B cell (primary cell): Measurements from ENCODE around the gene PRDM5. TPM values are rescaled to one million over a fixed set of nuclear protein-coding genes. Genes with fewer than 3 reads are reported as not detected.
"Not testable (repeated sequence)": the region's sequence is repeated elsewhere in the genome, so short reads cannot be mapped to it uniquely, and the experiment has no call there.

ENCODE experiments used
- ATAC-seq: fragments of 200-7000 bp; cut with Tn5 transposase; one replicate; pipeline ENCODE4 v1.10.0; 2021; ENCODE audit warnings: low read depth, mild to moderate bottlenecking, moderate number of reproducible peaks, moderate library complexity
- CTCF ChIA-PET: fragments of 350-600 bp; sonication (Branson Sonifier 250); formaldehyde crosslinking; loops from one replicate; lab custom pipeline; 2021; ENCODE audit warnings: antibody characterized with exemption, inconsistent platforms; lab: Charles Lee
- POLR2A ChIA-PET: fragments of 350-600 bp; sonication (Branson Sonifier 250); formaldehyde crosslinking; loops from one replicate; lab custom pipeline; 2021; ENCODE audit warnings: antibody characterized with exemption; lab: Charles Lee
- DNase-seq: peaks from one replicate; pipeline ENCODE4 v3.0.0; 2013
- H2AFZ ChIP-seq: 2 replicates; pipeline ENCODE4 v1.6.1; 2012; ENCODE audit warnings: mild to moderate bottlenecking, low read depth, low read length; ENCODE audit not compliant: insufficient read depth, poor library complexity, severe bottlenecking
- H3K27ac ChIP-seq, 2 donors: 1 replicate in 1 of 2; 2 replicates in 1 of 2; pipeline ENCODE4 v1.5.1; 2012 to 2013; ENCODE audit warnings: low read length in 2 of 2, mild to moderate bottlenecking in 2 of 2, moderate library complexity in 1 of 2
- H3K27me3 ChIP-seq, 4 experiments: fragments of 200-600 bp in 1 of 4; sonication (generic) in 1 of 4; replicated peaks in 1 of 4; 1 replicate in 2 of 4; 2 replicates in 2 of 4; pipeline versions ENCODE4 v1.6.1 to v1.7.0; 2013 to 2016; ENCODE audit warnings: low read length in 3 of 4, mild to moderate bottlenecking in 2 of 4, mixed read lengths in 1 of 4, moderate library complexity in 1 of 4; ENCODE audit not compliant: insufficient read depth in 4 of 4, control insufficient read depth in 3 of 4; ENCODE audit errors: control extremely low read depth in 1 of 4
- H3K36me3 ChIP-seq, 2 experiments: replicated peaks in 1 of 2; 1 replicate in 1 of 2; 2 replicates in 1 of 2; pipeline versions ENCODE4 v1.6.1 to v1.7.1; 2013; ENCODE audit warnings: low read length in 1 of 2; ENCODE audit not compliant: insufficient read depth in 2 of 2, control insufficient read depth in 1 of 2; ENCODE audit errors: control extremely low read depth in 1 of 2, extremely low read depth in 1 of 2
- H3K4me1 ChIP-seq, 2 donors: fragments of 200-600 bp in 1 of 2; sonication (generic) in 1 of 2; 1 replicate in 1 of 2; 2 replicates in 1 of 2; pipeline versions ENCODE4 v1.5.1 to v1.6.1; 2013 to 2017; ENCODE audit warnings: low read length in 2 of 2; ENCODE audit not compliant: control insufficient read depth in 2 of 2, insufficient read depth in 2 of 2
- H3K4me2 ChIP-seq: replicated peaks from 2 replicates; pipeline ENCODE3; 2012; ENCODE audit warnings: mild to moderate bottlenecking, low read depth, low read length; ENCODE audit not compliant: poor library complexity, severe bottlenecking
- H3K4me3 ChIP-seq, 5 experiments: fragments of 200-600 bp in 1 of 5; sonication (generic) in 1 of 5; 1 replicate in 3 of 5; 2 replicates in 2 of 5; pipeline versions ENCODE4 v1.5.1 to v1.7.0; 2011 to 2016; ENCODE audit warnings: low read length in 4 of 5, mild to moderate bottlenecking in 4 of 5, low read depth in 2 of 5, control low read depth in 1 of 5, moderate library complexity in 1 of 5; ENCODE audit not compliant: insufficient read depth in 1 of 5; ENCODE audit errors: control extremely low read depth in 1 of 5, extremely low read depth in 1 of 5
- H3K79me2 ChIP-seq: fragments of 200-600 bp; sonication (generic); one replicate; pipeline ENCODE4 v1.6.0; 2016; ENCODE audit warnings: low read length; ENCODE audit not compliant: control insufficient read depth, insufficient read depth
- H3K9ac ChIP-seq: fragments of 200-600 bp; sonication (generic); 2 replicates; pipeline ENCODE4 v1.6.1; 2017; ENCODE audit warnings: mild to moderate bottlenecking, low read length, moderate library complexity
- H3K9me3 ChIP-seq, 3 donors: one replicate each; pipeline versions ENCODE4 v1.6.1 to v1.7.1; 2013; ENCODE audit warnings: low read length in 2 of 3; ENCODE audit not compliant: control insufficient read depth in 2 of 3, insufficient read depth in 1 of 3; ENCODE audit errors: control extremely low read depth in 1 of 3
- H4K20me1 ChIP-seq: 2 replicates; pipeline ENCODE4 v1.6.0; 2012; ENCODE audit warnings: mild to moderate bottlenecking, low read length; ENCODE audit not compliant: insufficient read depth, control insufficient read depth, poor library complexity, severe bottlenecking
- H3K27ac Mint-ChIP-seq: one replicate; pipeline ENCODE4 v1.8.0; 2021; ENCODE audit warnings: mixed read lengths
- H3K27me3 Mint-ChIP-seq: one replicate; pipeline ENCODE4 v1.8.0; 2021; ENCODE audit warnings: mixed read lengths
- H3K4me1 Mint-ChIP-seq: one replicate; pipeline ENCODE4 v1.8.0; 2021; ENCODE audit warnings: mixed read lengths
- H3K4me3 Mint-ChIP-seq: one replicate; pipeline ENCODE4 v1.8.0; 2021; ENCODE audit warnings: mixed read lengths
- H3K9me3 Mint-ChIP-seq: one replicate; pipeline ENCODE4 v1.8.0; 2022; ENCODE audit warnings: mixed read lengths; ENCODE audit not compliant: insufficient read depth
- EZH2 ChIP-seq: IDR thresholded peaks from 2 replicates; pipeline ENCODE4 v1.6.1; 2012; ENCODE audit warnings: borderline replicate concordance, low read depth, mild to moderate bottlenecking, moderate library complexity, low read length; ENCODE audit not compliant: insufficient read depth, poor library complexity, severe bottlenecking
- WGBS: methylation state at CpG from one replicate; pipeline ENCODE4 v1.1.5; 2013; ENCODE audit warnings: missing lambda C conversion rate; ENCODE audit not compliant: insufficient coverage; 5-methylcytosine and 5-hydroxymethylcytosine counted together
- intact Hi-C: fragments of 100-400 bp; cut with micrococcal nuclease; formaldehyde crosslinking; loops from one replicate; pipeline ENCODE4 v1.10.0; 2022
- polyA plus RNA-seq: library from polyadenylated mRNA; depleted of rRNA; stranded (reverse); fragments of >200 nt; gene quantifications from 2 replicates; pipeline ENCODE4 v1.2.3, GENCODE V29; 2012
- total RNA-seq, 2 donors: library from RNA; stranded (reverse); fragments of 120-200 nt in 1 of 2; gene quantifications; 1 replicate in 1 of 2; 2 replicates in 1 of 2; pipeline versions ENCODE4 v1.2.3 to v1.2.4, GENCODE V29; 2013 to 2022
- TF ChIP-seq, protein P1 (sequence below): fragments of 200-600 bp; IDR thresholded peaks from one replicate; pipeline ENCODE4 v1.8.0; 2022; ENCODE audit warnings: antibody characterized with exemption, mild to moderate bottlenecking

The PRDM5 gene
- total and polyA plus RNA-seq, 2 donors (not counting 1 experiment from before 2014, with no cell fraction given): not detected

GRCh38 chr4:120658772-120659171 is 263.8 kb downstream of the PRDM5 start:
- POLR2A ChIA-PET: no interaction called here
- Mint-ChIP-seq H3K4me3 (no peak overlapping the region), H3K4me1 (no peaks in the 10 kb centered on the region), H3K27me3 (no peaks in the 10 kb centered on the region), H3K9me3 (no peaks in the 10 kb centered on the region), H3K27ac (no peak overlapping the region)
- Histone ChIP-seq H3K9me3 (no peaks in the 10 kb centered on the region), H3K4me1 (no peaks in the 10 kb centered on the region), H4K20me1 (no peaks in the 10 kb centered on the region), H3K79me2 (no peaks in the 10 kb centered on the region), H3K4me2 (no peak overlapping the region), H3K27ac (no peak overlapping the region), H3K36me3 (no peaks in the 10 kb centered on the region), H3K9ac (no peak overlapping the region), H3K27me3 (no peaks in the 10 kb centered on the region), H2AFZ (no peak overlapping the region), H3K4me3 (no peak overlapping the region)
- DNase-seq (no peak), ATAC-seq (no peak)
- intact Hi-C loops: no loop called here
- CTCF ChIA-PET: no interaction called here
- no peak for TF ChIP-seq EZH2
- TF ChIP-seq, protein P1, sequence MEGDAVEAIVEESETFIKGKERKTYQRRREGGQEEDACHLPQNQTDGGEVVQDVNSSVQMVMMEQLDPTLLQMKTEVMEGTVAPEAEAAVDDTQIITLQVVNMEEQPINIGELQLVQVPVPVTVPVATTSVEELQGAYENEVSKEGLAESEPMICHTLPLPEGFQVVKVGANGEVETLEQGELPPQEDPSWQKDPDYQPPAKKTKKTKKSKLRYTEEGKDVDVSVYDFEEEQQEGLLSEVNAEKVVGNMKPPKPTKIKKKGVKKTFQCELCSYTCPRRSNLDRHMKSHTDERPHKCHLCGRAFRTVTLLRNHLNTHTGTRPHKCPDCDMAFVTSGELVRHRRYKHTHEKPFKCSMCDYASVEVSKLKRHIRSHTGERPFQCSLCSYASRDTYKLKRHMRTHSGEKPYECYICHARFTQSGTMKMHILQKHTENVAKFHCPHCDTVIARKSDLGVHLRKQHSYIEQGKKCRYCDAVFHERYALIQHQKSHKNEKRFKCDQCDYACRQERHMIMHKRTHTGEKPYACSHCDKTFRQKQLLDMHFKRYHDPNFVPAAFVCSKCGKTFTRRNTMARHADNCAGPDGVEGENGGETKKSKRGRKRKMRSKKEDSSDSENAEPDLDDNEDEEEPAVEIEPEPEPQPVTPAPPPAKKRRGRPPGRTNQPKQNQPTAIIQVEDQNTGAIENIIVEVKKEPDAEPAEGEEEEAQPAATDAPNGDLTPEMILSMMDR: no peak
- 8% methylated on average over 2 of the region's 7 CpGs for WGBS

- WGBS: no CpG with 5 or more reads among the region's 2 CpGs
- DNase-seq (no peak), ATAC-seq (no peak)
- H3K4me3 Mint-ChIP-seq: no peak overlapping the region
- Histone ChIP-seq H3K4me2 (no peak overlapping the region), H3K79me2 (no peaks in the 10 kb centered on the region), H3K4me1 (no peaks in the 10 kb centered on the region), H3K4me3 (no peak overlapping the region), H3K9me3 (no peaks in the 10 kb centered on the region), H3K27ac (no peak overlapping the region), H3K9ac (no peak overlapping the region), H2AFZ (no peak overlapping the region), H3K36me3 (no peaks in the 10 kb centered on the region), H4K20me1 (no peaks in the 10 kb centered on the region), H3K27me3 (no peaks in the 10 kb centered on the region)
- TF ChIP-seq, protein P1: no peak
- TF ChIP-seq EZH2: no peak
- no peaks in the 10 kb centered on the region for H3K9me3 Mint-ChIP-seq
- POLR2A ChIA-PET: no interaction called here
- no peak overlapping the region for H3K27ac Mint-ChIP-seq
- intact Hi-C loops: no loop called here
- H3K4me1 Mint-ChIP-seq: no peaks in the 10 kb centered on the region
- CTCF ChIA-PET: no interaction called here
- no peaks in the 10 kb centered on the region for H3K27me3 Mint-ChIP-seq
Measured at GRCh38 chr4:120653804-120654573, 268.5 kb downstream of the PRDM5 start.

DNA sequence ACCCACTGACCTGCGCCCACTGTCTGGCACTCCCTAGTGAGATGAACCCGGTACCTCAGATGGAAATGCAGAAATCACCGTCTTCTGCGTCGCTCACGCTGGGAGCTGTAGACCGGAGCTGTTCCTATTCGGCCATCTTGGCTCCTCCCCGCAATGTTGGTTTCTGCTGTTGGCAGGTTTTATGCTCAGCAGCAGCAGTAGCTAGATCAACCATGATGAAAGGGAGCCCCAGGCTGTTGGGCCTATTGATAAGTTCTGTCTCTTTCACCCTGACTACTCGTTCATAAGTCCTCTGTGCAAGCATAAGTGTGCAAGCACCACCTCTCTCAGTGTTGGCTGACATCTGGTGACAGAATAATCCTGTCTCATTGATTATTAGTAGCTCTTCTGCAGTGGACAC is 274.2 kb downstream of the PRDM5 start:
- H3K79me2 ChIP-seq, intact Hi-C loops, H3K9me3 Mint-ChIP-seq, CTCF ChIA-PET, H3K27me3 Mint-ChIP-seq, DNase-seq, ATAC-seq, H3K4me1 ChIP-seq, H4K20me1 ChIP-seq, H3K9ac ChIP-seq, H3K9me3 ChIP-seq, H3K4me3 ChIP-seq, H2AFZ ChIP-seq, H3K4me1 Mint-ChIP-seq, H3K36me3 ChIP-seq, POLR2A ChIA-PET, H3K4me3 Mint-ChIP-seq, H3K27ac ChIP-seq, H3K27me3 ChIP-seq, H3K27ac Mint-ChIP-seq, H3K4me2 ChIP-seq: not testable (repeated sequence)
- WGBS: 93% methylated on average over 2 of the region's 10 CpGs
